Left renal cortex interstitium (tissue), 4 donors: ENCODE measurements around the gene NRAP. TPM values are rescaled to one million over a fixed set of nuclear protein-coding genes. Genes with fewer than 3 reads are reported as not detected.

Source experiments
- DNase-seq, 4 donors: peaks; one replicate each; pipeline ENCODE4 v3.0.0-alpha.2; 2013; ENCODE audit warnings: low read depth in 4 of 4, low spot score in 2 of 4, missing footprints in 1 of 4
- polyA plus RNA-seq, 4 donors: library from polyadenylated mRNA; unstranded; fragments of 120-200 nt; gene quantifications; one replicate each; pipeline ENCODE4 v1.2.1, GENCODE V29; 2013; ENCODE audit not compliant: insufficient read length in 4 of 4

NRAP gene
- polyA plus RNA-seq, 4 donors = 0.03 TPM; not detected in 2

GRCh38 chr10:113540845-113541548 is 122.8 kb downstream of the NRAP start:
- DNase-seq = no peak

- DNase-seq = no peak
Measured at GRCh38 chr10:113539789-113540188, 124.1 kb downstream of the NRAP start.

Other genes starting within 250 kb of the NRAP start
- gene HABP2, start 111.0 kb downstream of the NRAP start, polyA plus RNA-seq = 1 to 10 TPM in 1 of 4 donors, under 1 TPM in 3; 0.39 to 1.6 (median 0.69) TPM
- gene CASP7, start 15.9 kb upstream of the NRAP start, polyA plus RNA-seq = 10 to 100 TPM; 24.7 to 31.2 (median 28.6) TPM
- under 1 TPM in 3 of 4 donors, not detected in 1; 0.13 to 0.24 (median 0.21) TPM for gene PLEKHS1, start 87.6 kb upstream of the NRAP start, polyA plus RNA-seq
- 10 to 100 TPM; 12.5 to 15.8 (median 14.1) TPM for gene DCLRE1A, start 190.0 kb upstream of the NRAP start, polyA plus RNA-seq
- 10 to 100 TPM; 15.8 to 31.1 (median 20.4) TPM for gene NHLRC2, start 190.6 kb upstream of the NRAP start, polyA plus RNA-seq